ENCODE data around the gene PPP2R2B. TPM values are rescaled to one million over a fixed set of nuclear protein-coding genes. Genes with fewer than 3 reads are reported as not detected.

PPP2R2B gene
- total RNA-seq, 1 donor from 2014 or later: 0.35 TPM

DNA sequence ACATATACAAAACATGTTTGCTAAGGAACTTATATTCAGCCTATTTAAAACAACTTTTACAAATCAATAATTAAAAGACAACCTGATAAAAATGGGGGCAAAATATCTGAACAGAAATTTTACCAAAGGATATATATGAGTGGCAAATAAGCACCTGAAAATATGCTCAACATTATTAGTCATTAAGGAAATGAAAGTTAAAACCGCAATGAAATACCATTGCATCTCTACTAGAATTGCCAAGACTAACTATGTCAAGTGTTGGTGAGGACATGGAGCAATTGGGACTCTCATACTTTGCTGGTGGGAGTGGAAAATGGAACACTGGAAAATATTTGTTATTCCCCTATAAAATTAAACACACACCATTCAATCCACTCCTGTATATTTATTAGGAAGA lies 26.3 kb upstream of the PPP2R2B start:
- no peaks in the 10 kb centered on the region for H3K36me3 Mint-ChIP-seq (ENCODE audit: low read depth)
- no peak overlapping the region for H3K4me3 Mint-ChIP-seq (ENCODE audit: unreplicated experiment)
- H3K4me1 Mint-ChIP-seq (ENCODE audit: low read depth): no peaks in the 10 kb centered on the region
- H3K27me3 Mint-ChIP-seq (ENCODE audit: low read depth): no peaks in the 10 kb centered on the region
- no peaks in the 10 kb centered on the region for H3K9me3 Mint-ChIP-seq (ENCODE audit: low read depth)
- no peak for DNase-seq (ENCODE audit: low spot score)
- TF ChIP-seq, protein P1, sequence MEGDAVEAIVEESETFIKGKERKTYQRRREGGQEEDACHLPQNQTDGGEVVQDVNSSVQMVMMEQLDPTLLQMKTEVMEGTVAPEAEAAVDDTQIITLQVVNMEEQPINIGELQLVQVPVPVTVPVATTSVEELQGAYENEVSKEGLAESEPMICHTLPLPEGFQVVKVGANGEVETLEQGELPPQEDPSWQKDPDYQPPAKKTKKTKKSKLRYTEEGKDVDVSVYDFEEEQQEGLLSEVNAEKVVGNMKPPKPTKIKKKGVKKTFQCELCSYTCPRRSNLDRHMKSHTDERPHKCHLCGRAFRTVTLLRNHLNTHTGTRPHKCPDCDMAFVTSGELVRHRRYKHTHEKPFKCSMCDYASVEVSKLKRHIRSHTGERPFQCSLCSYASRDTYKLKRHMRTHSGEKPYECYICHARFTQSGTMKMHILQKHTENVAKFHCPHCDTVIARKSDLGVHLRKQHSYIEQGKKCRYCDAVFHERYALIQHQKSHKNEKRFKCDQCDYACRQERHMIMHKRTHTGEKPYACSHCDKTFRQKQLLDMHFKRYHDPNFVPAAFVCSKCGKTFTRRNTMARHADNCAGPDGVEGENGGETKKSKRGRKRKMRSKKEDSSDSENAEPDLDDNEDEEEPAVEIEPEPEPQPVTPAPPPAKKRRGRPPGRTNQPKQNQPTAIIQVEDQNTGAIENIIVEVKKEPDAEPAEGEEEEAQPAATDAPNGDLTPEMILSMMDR (IDR thresholded peaks at IDR 0.05): no peak
- no peak overlapping the region for H3K27ac Mint-ChIP-seq (ENCODE audit: unreplicated experiment)

DNA sequence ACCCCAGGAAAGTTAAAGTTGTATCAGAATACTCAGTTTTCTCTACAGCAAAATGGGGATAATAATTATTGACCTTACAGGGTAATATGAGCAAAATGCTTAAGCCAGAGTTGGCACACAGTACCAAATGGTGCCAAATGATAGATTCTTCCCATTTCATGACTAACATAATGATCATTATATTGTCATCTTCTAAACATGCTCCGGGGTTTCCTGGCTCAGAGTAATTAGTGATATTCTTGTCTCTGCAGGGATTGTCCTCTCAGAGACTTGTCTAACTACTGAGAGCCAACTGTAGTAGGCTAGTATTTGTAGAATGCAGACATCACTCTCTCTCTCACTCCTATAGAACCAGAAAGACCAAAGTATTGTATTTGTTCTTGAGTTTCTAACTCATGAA lies 25.2 kb upstream of the PPP2R2B start:
- H3K36me3 Mint-ChIP-seq (ENCODE audit: low read depth): no peaks in the 10 kb centered on the region
- H3K27ac Mint-ChIP-seq (ENCODE audit: unreplicated experiment): no peak overlapping the region
- H3K27me3 Mint-ChIP-seq (ENCODE audit: low read depth): no peaks in the 10 kb centered on the region
- no peaks in the 10 kb centered on the region for H3K9me3 Mint-ChIP-seq (ENCODE audit: low read depth)
- no peaks in the 10 kb centered on the region for H3K4me1 Mint-ChIP-seq (ENCODE audit: low read depth)
- TF ChIP-seq, protein P1 (IDR thresholded peaks at IDR 0.05): no peak
- DNase-seq (ENCODE audit: low spot score): no peak
- no peak overlapping the region for H3K4me3 Mint-ChIP-seq (ENCODE audit: unreplicated experiment)

DNA sequence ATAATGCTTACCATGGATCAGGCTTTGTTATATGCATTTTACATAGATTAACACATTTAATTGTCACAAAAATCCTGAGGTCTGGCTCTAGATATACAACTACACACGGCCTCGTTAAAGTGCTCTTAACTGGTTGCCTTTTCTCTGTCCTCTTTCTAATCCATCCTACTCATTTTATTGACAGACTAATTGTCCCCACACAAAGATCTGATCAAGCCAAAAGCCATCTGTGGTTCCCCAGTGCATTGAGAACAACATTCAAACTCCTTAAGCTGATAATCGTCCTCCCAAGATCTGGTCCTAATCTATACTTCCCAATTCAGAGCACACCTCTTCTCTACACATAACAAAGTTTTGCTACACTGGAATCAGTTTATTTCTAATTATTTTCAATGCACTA lies 23.9 kb upstream of the PPP2R2B start:
- H3K27me3 Mint-ChIP-seq (ENCODE audit: low read depth): no peaks in the 10 kb centered on the region
- no peak overlapping the region for H3K4me3 Mint-ChIP-seq (ENCODE audit: unreplicated experiment)
- peaks cover under 1% of the 10 kb centered on the region for H3K9me3 Mint-ChIP-seq (ENCODE audit: low read depth)
- no peaks in the 10 kb centered on the region for H3K4me1 Mint-ChIP-seq (ENCODE audit: low read depth)
- H3K27ac Mint-ChIP-seq (ENCODE audit: unreplicated experiment): no peak overlapping the region
- DNase-seq (ENCODE audit: low spot score): no peak
- H3K36me3 Mint-ChIP-seq (ENCODE audit: low read depth): no peaks in the 10 kb centered on the region
- TF ChIP-seq, protein P1 (IDR thresholded peaks at IDR 0.05): no peak

DNA sequence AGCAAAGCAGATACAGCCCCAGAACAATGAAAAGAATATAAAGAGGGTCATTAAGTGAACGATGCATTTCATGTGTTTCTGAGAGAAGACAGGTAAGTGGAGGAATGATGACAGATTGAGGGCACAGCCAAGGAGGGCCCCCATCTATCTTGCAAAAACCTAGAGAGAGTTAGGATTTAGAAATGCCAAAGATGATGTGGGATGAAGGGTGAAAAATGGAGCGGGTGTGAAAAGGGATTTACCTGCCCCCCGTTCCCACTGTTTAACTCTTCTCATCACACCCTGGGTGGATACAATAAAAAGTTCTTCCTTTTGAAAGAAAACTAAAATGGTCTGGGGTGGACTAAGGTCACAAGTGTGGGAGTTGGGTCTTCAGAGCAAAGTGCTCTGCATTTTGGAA lies 18.5 kb upstream of the PPP2R2B start:
- DNase-seq (ENCODE audit: low spot score): no peak
- no peak overlapping the region for H3K4me3 Mint-ChIP-seq (ENCODE audit: unreplicated experiment)
- H3K4me1 Mint-ChIP-seq (ENCODE audit: low read depth): no peaks in the 10 kb centered on the region
- H3K36me3 Mint-ChIP-seq (ENCODE audit: low read depth): no peaks in the 10 kb centered on the region
- H3K27ac Mint-ChIP-seq (ENCODE audit: unreplicated experiment): no peak overlapping the region
- no peaks in the 10 kb centered on the region for H3K27me3 Mint-ChIP-seq (ENCODE audit: low read depth)
- peaks cover 3% of the 10 kb centered on the region for H3K9me3 Mint-ChIP-seq (ENCODE audit: low read depth)
- TF ChIP-seq, protein P1 (IDR thresholded peaks at IDR 0.05): no peak

DNA sequence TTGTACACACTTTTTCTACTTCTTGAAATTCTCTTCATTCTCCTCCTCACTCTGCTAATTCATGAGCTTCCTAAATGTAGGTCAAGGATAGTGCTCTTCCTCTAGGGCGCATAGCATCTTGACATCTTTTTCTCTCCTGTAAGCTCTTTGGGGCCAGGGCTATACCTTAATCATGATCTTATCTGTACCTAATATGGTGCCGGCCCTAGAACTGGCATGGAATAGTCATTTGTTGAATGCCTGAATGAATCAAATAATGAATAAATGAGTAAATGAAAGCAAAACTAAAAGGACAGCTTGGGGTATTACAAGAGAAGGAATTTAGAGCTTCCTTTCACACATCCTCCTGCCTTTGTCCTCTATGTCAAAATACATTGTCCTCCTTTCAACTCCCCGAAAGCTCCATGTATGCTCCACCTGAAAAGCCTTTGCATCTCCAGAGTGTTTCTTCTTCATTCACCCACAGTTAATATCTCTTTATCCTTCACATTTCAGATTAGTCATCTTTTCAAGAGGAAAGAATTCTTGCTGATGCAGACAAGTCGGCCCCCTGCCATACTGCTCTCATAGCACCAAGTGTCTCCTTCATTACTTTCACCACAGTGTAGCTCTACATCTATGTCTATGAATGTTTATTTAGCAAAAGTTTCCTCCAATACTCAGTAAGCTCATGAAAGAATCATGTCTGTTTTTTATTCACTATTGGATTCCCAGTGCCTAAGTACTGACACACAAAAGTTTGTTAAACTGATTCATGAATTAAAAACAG lies 16.4 kb upstream of the PPP2R2B start:
- no peaks in the 10 kb centered on the region for H3K27me3 Mint-ChIP-seq (ENCODE audit: low read depth)
- H3K9me3 Mint-ChIP-seq (ENCODE audit: low read depth): peaks cover 3% of the 10 kb centered on the region
- H3K4me3 Mint-ChIP-seq (ENCODE audit: unreplicated experiment): no peak overlapping the region
- DNase-seq (ENCODE audit: low spot score): no peak
- H3K36me3 Mint-ChIP-seq (ENCODE audit: low read depth): no peaks in the 10 kb centered on the region
- H3K27ac Mint-ChIP-seq (ENCODE audit: unreplicated experiment): no peak overlapping the region
- TF ChIP-seq, protein P1 (IDR thresholded peaks at IDR 0.05): no peak
- H3K4me1 Mint-ChIP-seq (ENCODE audit: low read depth): peaks cover 3% of the 10 kb centered on the region
